SHP77 (cell line): Measurements from ENCODE around the gene FKBP8.

Experiments
- DNase-seq, 2 experiments: peaks; one replicate each; lab custom pipeline; 2025; lab: John Stamatoyannopoulos, UW

FKBP8 gene

DNA sequence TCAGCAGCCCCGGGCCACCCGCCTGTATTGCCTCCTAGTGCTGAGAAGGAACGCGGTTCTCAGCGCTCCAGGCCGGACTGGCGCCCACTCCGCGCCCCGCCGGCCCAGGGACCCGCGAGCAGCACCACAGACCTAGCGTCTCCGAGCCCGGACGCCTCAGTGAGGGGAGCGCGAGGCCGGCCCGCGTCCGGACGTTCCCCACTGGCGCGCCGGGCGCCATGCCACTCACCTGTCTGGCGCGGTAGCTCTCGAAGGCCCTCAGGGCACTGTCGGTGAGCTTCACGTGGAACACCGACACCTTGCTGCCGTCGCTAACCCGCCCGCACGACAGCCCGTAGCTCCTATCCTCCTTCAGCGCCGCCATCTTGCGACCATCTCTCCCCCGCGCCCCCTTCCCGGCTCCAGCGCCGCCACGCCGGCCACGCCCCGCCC lies 21.7 kb downstream of the FKBP8 start, which contains the start of gene ELL:
ELL (minus strand) TSS at position 379 of the 432 bp plus-strand sequence; CDS start at position 364, 15 bp downstream.
- DNase-seq, result no peak

- DNase-seq, result no peak
Measured at GRCh38 chr19:18520848-18521691, 22.3 kb downstream of the FKBP8 start.

GRCh38 chr19:18519962-18520847 lies 23.2 kb downstream of the FKBP8 start:
- peak; percentile 67 to 79 for DNase-seq

DNA sequence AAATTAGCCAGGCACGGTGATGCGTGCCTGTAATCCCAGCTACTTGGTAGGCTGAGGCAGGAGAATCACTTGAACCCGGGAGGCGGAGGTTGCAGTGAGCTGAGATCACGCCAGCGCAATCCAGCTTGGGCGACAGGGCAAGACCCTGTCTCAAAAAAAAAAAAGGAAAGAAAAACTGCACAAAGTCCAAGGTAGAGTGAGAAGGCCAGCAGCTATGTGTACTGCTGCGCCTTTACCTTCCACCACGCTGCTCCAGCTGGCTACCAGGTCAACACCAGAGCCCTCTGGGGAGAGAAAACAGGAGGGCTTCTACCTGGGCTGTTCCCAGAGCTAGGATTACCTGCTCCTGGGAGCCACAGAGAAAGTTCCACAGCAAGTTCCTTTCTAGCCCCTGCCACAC lies 24.7 kb downstream of the FKBP8 start:
- DNase-seq, result no peak

GRCh38 chr19:18517606-18518005 lies 25.8 kb downstream of the FKBP8 start:
- DNase-seq, result no peak

DNA sequence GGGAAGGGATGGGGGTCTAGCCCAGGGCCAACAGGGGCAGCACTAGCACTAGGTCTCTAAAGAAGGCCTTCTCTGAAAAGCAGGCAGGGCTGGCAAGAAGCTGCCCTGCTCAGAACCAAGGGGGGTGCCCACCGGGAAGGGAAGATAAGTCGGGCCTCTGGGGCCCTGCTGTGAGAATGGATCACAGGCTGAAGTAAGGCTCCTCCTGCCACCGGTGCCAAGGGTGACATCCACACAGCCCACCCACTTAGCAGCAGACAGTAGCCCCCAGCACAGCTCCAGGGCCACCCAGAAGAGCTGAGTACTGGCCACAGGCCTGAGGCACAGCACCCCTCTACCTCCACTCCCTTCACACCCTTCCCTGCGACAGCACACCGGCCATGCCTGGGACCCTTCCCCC lies 27.4 kb downstream of the FKBP8 start:
- DNase-seq, result no peak

DNA sequence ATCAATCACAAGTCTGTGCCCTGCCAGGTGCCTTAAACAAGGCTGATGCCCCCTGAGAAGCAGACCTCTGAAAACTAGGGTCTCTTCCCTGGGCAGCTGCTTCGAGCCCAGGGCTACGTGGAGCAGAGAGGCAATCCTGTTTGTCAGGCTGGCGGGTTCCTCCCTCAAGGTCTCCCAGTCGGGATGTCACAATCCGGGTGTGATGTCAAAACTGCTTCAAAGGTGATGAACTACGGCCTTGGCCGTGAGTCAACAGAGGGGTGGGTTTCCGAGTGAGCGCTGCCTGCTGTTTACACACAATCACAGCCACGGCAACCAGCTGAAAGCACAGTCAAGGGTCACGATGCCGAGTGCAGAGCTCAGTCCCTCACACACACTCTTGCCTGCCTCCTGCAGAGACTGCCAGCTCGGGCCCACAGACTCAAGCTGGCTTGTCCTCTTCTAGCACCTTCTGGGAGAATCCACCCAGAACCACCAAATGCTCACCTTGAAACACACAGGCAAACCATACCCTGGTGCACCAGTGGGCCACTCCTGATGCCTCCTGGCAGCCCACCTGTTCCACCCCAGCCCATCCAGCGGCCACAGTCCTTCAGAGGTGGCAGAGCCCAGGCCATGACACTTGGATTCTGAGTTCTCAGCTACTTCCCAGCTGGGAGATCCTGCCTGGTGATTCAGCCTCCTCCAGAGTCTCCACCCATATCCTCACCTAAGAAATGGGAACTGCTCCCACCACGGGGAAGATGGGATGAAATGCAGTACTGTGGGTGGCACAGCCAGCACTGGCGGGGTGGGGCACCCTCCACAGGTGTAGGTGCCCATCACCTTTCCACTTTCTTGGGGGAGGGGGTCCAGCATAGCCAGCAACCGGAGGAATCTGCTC lies 28.3 kb downstream of the FKBP8 start:
- DNase-seq, result peak; percentile 85 to 94

- no peak for DNase-seq
Measured at GRCh38 chr19:18513868-18514267, 29.5 kb downstream of the FKBP8 start.

GRCh38 chr19:18510216-18510615 lies 33.2 kb downstream of the FKBP8 start:
- DNase-seq, result no peak

GRCh38 chr19:18508585-18508984 lies 34.8 kb downstream of the FKBP8 start:
- DNase-seq, result peak; percentile 43 to 57

- DNase-seq, result peak in 1 of 2 experiments; percentile 31
Measured at GRCh38 chr19:18507727-18508440, 35.5 kb downstream of the FKBP8 start.

DNA sequence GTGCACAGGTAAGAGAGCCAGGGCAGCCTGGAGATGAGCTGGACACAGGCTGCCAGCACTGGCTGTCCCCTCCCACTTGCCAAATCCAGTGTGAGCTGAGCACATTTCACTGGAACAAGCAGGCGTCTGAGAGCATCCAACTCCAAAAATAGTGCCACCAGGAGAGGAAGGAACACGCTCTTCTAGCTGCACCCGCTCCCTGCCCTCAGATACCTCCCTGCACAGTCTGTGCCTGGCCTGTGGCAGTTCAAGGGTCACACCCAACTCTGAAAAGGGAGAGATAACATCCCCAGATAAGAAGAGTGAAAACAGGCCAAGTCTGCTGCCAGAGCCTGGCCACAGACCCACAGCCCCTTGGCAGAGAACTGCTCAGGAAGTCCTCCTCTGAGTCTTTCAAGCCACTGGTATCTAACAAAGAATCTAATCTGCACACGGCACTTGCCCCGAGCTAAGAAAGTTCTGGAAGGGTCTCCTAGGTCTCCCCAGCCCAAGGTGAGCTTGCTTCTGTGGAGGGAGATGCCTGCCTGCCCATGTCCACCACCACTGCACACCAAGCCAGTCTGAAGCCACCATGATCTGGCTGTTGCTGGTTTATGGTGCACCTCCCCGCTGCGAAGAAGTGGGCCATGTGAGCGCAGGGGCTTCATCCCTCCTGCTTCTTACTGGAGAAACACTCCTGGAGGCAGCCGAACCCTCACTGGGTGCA lies 36.2 kb downstream of the FKBP8 start:
- no peak for DNase-seq

- no peak for DNase-seq
Measured at GRCh38 chr19:18506101-18506930, 37.1 kb downstream of the FKBP8 start.

DNA sequence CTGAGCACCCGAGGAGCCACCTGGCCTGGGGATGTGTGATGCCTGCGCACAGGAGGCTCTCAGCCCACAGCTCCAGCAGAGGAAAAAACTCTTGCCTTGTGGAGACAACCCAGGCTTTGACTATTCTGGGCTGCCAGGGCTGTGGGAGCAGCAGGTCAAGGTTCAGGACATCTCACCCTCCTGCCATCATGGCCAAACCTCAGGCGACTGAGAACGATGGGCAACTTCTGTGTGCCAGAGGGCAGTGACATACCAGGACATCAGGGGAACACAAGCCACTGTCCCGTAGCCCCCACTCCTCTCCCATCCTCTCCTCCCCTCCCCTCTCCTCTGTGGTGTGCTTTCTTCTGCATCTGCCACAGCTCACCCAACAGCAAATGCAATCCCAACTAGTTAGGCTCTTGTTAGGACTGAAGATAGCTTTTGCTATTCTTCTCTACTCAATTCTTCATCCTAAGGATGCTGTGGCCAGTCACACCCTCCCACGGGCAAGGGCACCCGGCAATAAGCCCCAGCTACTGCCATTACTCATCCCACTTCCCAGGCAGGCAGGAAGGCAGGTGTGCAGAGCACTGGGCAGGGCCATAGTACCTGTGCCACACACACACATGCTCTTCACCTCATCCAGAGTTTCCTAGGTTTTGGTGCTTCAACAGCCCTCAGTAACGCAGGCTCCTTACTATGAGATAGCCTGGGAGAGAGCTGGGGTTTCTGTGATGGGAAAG lies 38.3 kb downstream of the FKBP8 start:
- DNase-seq, result no peak

GRCh38 chr19:18503971-18504885 lies 39.1 kb downstream of the FKBP8 start:
- DNase-seq, result peak; percentile 32 to 56

DNA sequence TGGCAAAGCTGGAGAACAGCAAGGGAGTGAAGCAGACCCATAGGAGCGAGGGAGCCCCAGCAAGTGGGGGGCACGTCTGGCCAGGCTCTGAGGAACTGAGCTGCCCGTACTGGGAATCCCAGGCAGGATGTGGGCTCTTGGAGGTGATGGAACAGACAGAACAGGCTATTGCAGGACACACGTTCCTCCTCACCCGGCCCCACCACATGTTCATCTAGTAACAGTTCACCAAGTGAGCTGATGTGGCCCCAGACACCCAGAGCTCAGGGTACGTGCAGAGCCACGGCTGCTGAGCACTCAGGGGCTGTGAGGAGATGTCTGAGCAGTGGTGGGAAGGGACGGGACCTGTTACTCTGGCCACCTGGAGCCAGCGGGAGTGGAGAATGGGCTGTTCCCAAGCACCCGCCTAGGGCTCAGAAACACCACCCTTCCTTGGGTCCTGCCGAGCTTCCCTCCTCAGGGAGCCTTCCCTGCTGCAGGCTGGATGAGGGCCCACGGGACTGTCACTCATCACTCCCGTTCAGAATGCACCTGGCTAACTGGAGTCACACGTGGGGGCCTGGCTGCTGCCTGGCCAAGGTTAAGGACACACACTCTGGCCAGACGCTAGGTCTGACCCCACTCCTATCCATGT lies 39.9 kb downstream of the FKBP8 start:
- DNase-seq, result no peak

GRCh38 chr19:18502638-18503294 lies 40.6 kb downstream of the FKBP8 start:
- peak in 1 of 2 experiments; percentile 43 for DNase-seq
